Colonic mucosa (tissue), 4 donors: Measurements from ENCODE around the gene FRMD8. TPM values are rescaled to one million over a fixed set of nuclear protein-coding genes. Genes with fewer than 3 reads are reported as not detected.

ENCODE experiments used
- DNase-seq: peaks from one replicate; pipeline ENCODE4 v3.0.0-alpha.2; 2020
- H3K27ac ChIP-seq: fragments of 200-600 bp; one replicate; pipeline ENCODE4 v1.8.0; 2021
- H3K27me3 ChIP-seq: fragments of 200-600 bp; one replicate; pipeline ENCODE4 v1.8.0; 2021
- H3K36me3 ChIP-seq: fragments of 200-600 bp; one replicate; pipeline ENCODE4 v1.8.0; 2021
- H3K4me1 ChIP-seq: fragments of 200-600 bp; one replicate; pipeline ENCODE4 v1.8.0; 2021; ENCODE audit warnings: mild to moderate bottlenecking
- H3K4me3 ChIP-seq: fragments of 200-600 bp; one replicate; pipeline ENCODE4 v1.8.0; 2021
- H3K9ac ChIP-seq, 2 donors: one replicate each; pipeline ENCODE4 v1.7.0; 2013; ENCODE audit warnings: control low read depth in 2 of 2, low read depth in 2 of 2, low read length in 2 of 2
- H3K9me3 ChIP-seq: fragments of 200-600 bp; one replicate; pipeline ENCODE4 v1.8.0; 2021
- CTCF ChIP-seq: fragments of 200-600 bp; IDR thresholded peaks from one replicate; pipeline ENCODE4 v1.8.0; 2022; ENCODE audit warnings: antibody characterized with exemption, mild to moderate bottlenecking
- intact Hi-C: fragments of 100-400 bp; cut with DNase I; formaldehyde crosslinking; loops from one replicate; pipeline ENCODE4 v1.14.1; 2022
- total RNA-seq, 2 donors: library from RNA; stranded (reverse); fragmentation: NEBNext Ultra II Directional in 1 of 2; extraction: Animal tissue kit (Norgen Biotek cat#: 25700) in 1 of 2; gene quantifications; one replicate each; pipeline ENCODE4 v1.2.1, GENCODE V29; 2021
- donor health status: healthy.
- donor health status: DM: no; HTN: no; CAD: no.
- donor health status: DM: no; HTN: no; CAD: no.

The FRMD8 gene
- total RNA-seq, 2 donors from 2014 or later: 30.7 to 43.9 TPM

GRCh38 chr11:65395961-65396530 lies 9.6 kb downstream of the FRMD8 start:
- H3K4me3 ChIP-seq: no peak overlapping the region
- H3K9me3 ChIP-seq: no peaks in the 10 kb centered on the region
- DNase-seq: no peak
- intact Hi-C loops: no loop called here
- no peaks in the 10 kb centered on the region for H3K4me1 ChIP-seq
- H3K9ac ChIP-seq: no peak overlapping the region
- peaks cover 6% of the 10 kb centered on the region for H3K36me3 ChIP-seq
- no peak for TF ChIP-seq CTCF
- H3K27me3 ChIP-seq: no peaks in the 10 kb centered on the region
- no peak overlapping the region for H3K27ac ChIP-seq

GRCh38 chr11:65396769-65397745 lies 10.6 kb downstream of the FRMD8 start:
- Histone ChIP-seq H3K9me3 (no peaks in the 10 kb centered on the region), H3K9ac (no peak overlapping the region), H3K36me3 (peaks cover 6% of the 10 kb centered on the region), H3K27me3 (no peaks in the 10 kb centered on the region), H3K27ac (no peak overlapping the region), H3K4me1 (no peaks in the 10 kb centered on the region), H3K4me3 (no peak overlapping the region)
- no peak for TF ChIP-seq CTCF
- intact Hi-C loops: no loop called here
- DNase-seq: no peak

GRCh38 chr11:65398362-65398910 lies 12.0 kb downstream of the FRMD8 start:
- DNase-seq: no peak
- no peak for TF ChIP-seq CTCF
- H3K9me3 ChIP-seq: no peaks in the 10 kb centered on the region
- H3K36me3 ChIP-seq: peaks cover 6% of the 10 kb centered on the region
- no peak overlapping the region for H3K27ac ChIP-seq
- H3K27me3 ChIP-seq: no peaks in the 10 kb centered on the region
- no peak overlapping the region for H3K9ac ChIP-seq
- no peak overlapping the region for H3K4me3 ChIP-seq
- intact Hi-C loops: no loop called here
- H3K4me1 ChIP-seq: no peaks in the 10 kb centered on the region

- intact Hi-C loops: no loop called here
- DNase-seq: no peak
- no peak for TF ChIP-seq CTCF
- Histone ChIP-seq H3K9ac (no peak overlapping the region), H3K27ac (no peak overlapping the region), H3K27me3 (no peaks in the 10 kb centered on the region), H3K4me1 (no peaks in the 10 kb centered on the region), H3K9me3 (no peaks in the 10 kb centered on the region), H3K4me3 (no peak overlapping the region), H3K36me3 (peaks cover 6% of the 10 kb centered on the region)
Measured at GRCh38 chr11:65399249-65399648, 12.8 kb downstream of the FRMD8 start.

- Histone ChIP-seq H3K9me3 (no peaks in the 10 kb centered on the region), H3K27ac (no peak overlapping the region), H3K27me3 (no peaks in the 10 kb centered on the region), H3K9ac (no peak overlapping the region), H3K4me1 (no peaks in the 10 kb centered on the region), H3K36me3 (peaks cover 4% of the 10 kb centered on the region), H3K4me3 (no peak overlapping the region)
- intact Hi-C loops: no loop called here
- DNase-seq: no peak
- TF ChIP-seq CTCF: no peak
Measured at GRCh38 chr11:65399845-65400244, 13.4 kb downstream of the FRMD8 start.
